Fibroblast of pulmonary artery (primary cell): ENCODE measurements around the gene AFF2.

ENCODE experiments used
- DNase-seq: peaks from one replicate; pipeline ENCODE4 v3.0.0-alpha.2; 2010; ENCODE audit warnings: low read depth
- H3K4me3 ChIP-seq: replicated peaks from 2 replicates; pipeline ENCODE4 v1.5.1; 2011; ENCODE audit warnings: low read depth, mild to moderate bottlenecking, control low read depth, low read length, moderate library complexity
- TF ChIP-seq, protein P1 (sequence below): IDR thresholded peaks from 2 replicates; pipeline ENCODE4 v1.5.1; 2011; ENCODE audit warnings: mild to moderate bottlenecking, control low read depth, low read length, inconsistent platforms; ENCODE audit errors: missing control alignments

AFF2 gene

DNA sequence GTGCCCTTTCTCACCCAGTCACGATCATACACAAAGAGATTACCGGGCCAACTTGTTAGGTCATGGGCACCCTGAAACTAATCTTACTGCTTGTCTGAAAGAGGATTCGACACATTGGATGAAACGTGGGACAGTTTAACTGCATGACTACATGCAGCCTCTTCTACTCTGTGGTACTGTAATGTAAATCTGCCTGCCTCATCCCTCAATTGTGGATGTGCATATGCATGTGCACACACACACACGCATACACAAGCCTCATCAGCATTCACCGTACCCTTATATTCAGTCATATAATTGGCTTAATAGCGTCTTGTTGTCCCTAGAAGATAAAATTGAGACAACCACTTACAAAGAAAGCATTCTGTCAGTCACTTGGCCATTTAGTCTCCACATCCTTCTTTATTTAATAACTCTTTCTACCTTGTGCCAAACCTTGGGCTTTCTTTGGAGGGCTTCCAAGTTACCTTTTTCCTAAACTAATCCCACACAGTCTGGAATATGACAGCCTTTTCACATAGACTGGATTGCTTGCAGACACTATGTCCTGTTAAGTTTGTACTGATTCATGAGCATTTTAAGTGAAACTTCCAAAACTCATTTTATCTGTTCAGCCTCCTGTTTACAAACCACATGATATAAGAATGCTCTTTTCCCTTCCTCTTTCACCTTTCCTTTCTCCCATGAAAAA is 132.9 kb downstream of the AFF2 start:
- DNase-seq: no peak
- H3K4me3 ChIP-seq: no peak overlapping the region
- TF ChIP-seq, protein P1, sequence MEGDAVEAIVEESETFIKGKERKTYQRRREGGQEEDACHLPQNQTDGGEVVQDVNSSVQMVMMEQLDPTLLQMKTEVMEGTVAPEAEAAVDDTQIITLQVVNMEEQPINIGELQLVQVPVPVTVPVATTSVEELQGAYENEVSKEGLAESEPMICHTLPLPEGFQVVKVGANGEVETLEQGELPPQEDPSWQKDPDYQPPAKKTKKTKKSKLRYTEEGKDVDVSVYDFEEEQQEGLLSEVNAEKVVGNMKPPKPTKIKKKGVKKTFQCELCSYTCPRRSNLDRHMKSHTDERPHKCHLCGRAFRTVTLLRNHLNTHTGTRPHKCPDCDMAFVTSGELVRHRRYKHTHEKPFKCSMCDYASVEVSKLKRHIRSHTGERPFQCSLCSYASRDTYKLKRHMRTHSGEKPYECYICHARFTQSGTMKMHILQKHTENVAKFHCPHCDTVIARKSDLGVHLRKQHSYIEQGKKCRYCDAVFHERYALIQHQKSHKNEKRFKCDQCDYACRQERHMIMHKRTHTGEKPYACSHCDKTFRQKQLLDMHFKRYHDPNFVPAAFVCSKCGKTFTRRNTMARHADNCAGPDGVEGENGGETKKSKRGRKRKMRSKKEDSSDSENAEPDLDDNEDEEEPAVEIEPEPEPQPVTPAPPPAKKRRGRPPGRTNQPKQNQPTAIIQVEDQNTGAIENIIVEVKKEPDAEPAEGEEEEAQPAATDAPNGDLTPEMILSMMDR: no peak

- DNase-seq: no peak
- TF ChIP-seq, protein P1: no peak
- H3K4me3 ChIP-seq: no peak overlapping the region
Observed at GRCh38 chrX:148634591-148634990, 134.2 kb downstream of the AFF2 start.

GRCh38 chrX:148643460-148643859 is 143.0 kb downstream of the AFF2 start:
- TF ChIP-seq, protein P1: no peak
- DNase-seq: no peak
- no peak overlapping the region for H3K4me3 ChIP-seq

GRCh38 chrX:148647651-148648050 is 147.2 kb downstream of the AFF2 start:
- TF ChIP-seq, protein P1: no peak
- no peak for DNase-seq
- H3K4me3 ChIP-seq: no peak overlapping the region

DNA sequence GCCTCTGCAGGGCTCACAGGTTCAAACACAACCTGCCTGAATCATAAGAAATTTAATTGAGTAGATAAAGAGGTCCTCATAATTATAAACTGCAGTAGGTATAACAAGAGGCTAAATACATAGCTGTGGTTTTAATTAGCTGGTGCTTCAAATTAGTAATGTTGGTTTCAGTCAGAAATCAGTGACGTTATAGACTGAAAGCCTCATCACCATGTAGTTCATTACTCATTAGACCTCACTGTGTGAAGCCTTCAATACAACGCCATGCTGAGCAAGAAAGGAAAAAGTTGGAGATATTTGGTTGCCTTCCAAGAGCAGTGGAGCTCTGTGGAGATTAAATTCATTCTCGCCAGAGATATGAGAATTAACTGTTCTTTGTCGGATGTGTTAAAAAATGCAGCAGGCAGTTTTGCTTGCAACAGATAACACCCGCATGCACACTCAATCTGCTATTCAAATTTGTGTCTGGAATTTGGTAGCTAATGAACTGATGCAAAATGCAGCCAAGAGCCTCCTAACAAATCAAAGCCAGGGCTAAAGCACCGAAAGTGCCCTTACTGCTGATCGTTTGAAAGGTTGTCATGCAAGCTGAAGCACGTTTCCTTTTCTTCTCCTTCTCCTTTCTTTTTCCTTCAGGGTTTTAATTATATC is 148.9 kb downstream of the AFF2 start:
- TF ChIP-seq, protein P1: no peak
- DNase-seq: peak; percentile 2
- H3K4me3 ChIP-seq: no peak overlapping the region

- TF ChIP-seq, protein P1: no peak
- no peak for DNase-seq
Observed at GRCh38 chrX:148658115-148658730, 157.8 kb downstream of the AFF2 start.

More at GRCh38 chrX:148658115-148658730, 157.8 kb downstream of the AFF2 start:
- no peak overlapping the region for H3K4me3 ChIP-seq
